ENCODE measurements around the gene FSIP1.

- TF ChIP-seq POLR2A (IDR thresholded peaks at IDR 0.05), result no peak
- TF ChIP-seq, protein P1, sequence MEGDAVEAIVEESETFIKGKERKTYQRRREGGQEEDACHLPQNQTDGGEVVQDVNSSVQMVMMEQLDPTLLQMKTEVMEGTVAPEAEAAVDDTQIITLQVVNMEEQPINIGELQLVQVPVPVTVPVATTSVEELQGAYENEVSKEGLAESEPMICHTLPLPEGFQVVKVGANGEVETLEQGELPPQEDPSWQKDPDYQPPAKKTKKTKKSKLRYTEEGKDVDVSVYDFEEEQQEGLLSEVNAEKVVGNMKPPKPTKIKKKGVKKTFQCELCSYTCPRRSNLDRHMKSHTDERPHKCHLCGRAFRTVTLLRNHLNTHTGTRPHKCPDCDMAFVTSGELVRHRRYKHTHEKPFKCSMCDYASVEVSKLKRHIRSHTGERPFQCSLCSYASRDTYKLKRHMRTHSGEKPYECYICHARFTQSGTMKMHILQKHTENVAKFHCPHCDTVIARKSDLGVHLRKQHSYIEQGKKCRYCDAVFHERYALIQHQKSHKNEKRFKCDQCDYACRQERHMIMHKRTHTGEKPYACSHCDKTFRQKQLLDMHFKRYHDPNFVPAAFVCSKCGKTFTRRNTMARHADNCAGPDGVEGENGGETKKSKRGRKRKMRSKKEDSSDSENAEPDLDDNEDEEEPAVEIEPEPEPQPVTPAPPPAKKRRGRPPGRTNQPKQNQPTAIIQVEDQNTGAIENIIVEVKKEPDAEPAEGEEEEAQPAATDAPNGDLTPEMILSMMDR (IDR thresholded peaks at IDR 0.05), result no peak
Observed at GRCh38 chr15:39789736-39790135, 7.1 kb upstream of the FSIP1 start.
